Myocyte (in vitro differentiated cells): ENCODE results near the gene SLC4A7. TPM values are rescaled to one million over a fixed set of nuclear protein-coding genes. Genes with fewer than 3 reads are reported as not detected.
"Not testable (repeated sequence)": the region's sequence is repeated elsewhere in the genome, so short reads cannot be mapped to it uniquely, and the experiment has no call there.

Source experiments
- DNase-seq: peaks from one replicate; pipeline ENCODE4 v3.0.0-alpha.2; 2012; ENCODE audit warnings: low read depth
- total RNA-seq: library from RNA; depleted of rRNA; stranded (reverse); fragments of >200 nt; gene quantifications from 2 replicates; pipeline ENCODE4 v1.2.3, GENCODE V29; 2014

The SLC4A7 gene
- total RNA-seq, 1 donor from 2014 or later = 61.3 TPM

DNA sequence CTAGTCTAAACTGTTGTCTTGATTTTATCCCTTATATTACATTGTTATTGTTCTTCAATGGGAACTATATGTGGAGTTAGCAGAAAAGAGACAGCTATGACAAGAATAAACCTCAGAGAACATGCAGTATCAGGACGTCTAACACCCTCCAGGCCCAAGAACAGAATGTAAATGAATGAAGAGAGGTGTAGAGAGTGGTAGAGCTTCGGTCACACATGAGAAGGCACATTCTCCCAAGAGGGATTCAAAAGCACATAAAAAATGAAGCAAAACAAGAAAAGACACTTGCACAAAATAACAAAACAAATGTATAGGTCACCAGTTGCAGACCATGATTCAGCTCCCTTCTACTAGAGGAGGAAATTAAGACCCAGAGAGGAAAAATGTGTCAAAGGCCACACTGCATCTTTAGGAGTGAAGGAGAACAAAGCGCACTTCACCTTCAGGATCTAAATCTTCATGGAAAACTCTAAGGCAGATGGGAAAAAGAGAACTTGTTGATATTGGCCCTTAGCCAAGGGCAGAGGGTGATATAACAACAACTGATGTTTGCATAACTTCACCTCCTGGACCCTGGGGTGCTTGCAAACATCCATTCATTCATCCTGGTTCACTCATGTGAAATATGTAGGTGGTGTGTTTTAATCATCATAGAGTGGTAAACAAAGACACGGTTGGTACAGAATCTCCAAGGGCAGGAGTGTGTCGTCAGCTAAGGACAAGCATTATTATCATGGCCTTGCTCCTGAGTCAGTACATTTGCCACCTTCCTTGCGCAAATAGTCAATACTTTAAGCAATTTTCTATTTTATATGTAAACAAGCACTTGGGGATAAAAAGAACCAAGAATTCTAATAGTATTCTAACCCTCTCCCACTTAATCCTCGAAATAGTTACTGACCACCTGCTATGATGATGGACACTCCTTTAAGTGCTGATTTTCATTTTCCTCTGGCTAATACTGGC, 123.8 kb downstream of the SLC4A7 start:
- DNase-seq = no peak

GRCh38 chr3:27358372-27358771, 125.8 kb downstream of the SLC4A7 start:
- DNase-seq = no peak

DNA sequence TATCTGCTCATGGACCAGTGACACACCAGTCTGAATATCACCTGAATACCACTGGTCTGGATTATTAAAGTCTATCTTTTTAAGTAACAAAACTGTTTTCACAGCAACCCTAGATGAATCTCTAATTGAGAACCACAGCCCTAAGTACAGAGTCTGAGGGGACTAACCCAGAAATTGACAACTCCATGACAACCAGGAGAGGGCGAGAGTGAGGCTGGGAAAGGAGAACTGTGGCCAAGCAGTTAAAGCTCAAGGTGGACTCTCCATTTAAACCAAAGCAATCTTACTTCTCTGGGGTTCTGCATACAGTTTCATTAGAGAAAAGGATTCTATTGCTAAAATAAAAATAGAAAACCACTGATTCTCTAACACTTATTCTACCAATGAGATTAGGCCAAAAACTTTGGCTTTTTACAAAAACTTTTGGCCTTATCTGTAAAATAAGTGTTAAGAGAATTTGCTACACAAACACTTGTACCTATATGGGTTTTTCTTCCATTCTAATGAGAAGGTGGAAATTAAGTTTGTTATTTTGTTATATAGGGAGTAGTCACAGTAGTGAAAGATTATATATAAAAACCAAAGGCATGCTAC, 126.4 kb downstream of the SLC4A7 start:
- peak; percentile 62 for DNase-seq

GRCh38 chr3:27356976-27357375, 127.2 kb downstream of the SLC4A7 start:
- DNase-seq = no peak

GRCh38 chr3:27354588-27355203, 129.5 kb downstream of the SLC4A7 start:
- DNase-seq = no peak

- DNase-seq = no peak
These were observed 130.0 kb downstream of the SLC4A7 start for GRCh38 chr3:27354161-27354560.

GRCh38 chr3:27353221-27353620, 131.0 kb downstream of the SLC4A7 start:
- DNase-seq = no peak

DNA sequence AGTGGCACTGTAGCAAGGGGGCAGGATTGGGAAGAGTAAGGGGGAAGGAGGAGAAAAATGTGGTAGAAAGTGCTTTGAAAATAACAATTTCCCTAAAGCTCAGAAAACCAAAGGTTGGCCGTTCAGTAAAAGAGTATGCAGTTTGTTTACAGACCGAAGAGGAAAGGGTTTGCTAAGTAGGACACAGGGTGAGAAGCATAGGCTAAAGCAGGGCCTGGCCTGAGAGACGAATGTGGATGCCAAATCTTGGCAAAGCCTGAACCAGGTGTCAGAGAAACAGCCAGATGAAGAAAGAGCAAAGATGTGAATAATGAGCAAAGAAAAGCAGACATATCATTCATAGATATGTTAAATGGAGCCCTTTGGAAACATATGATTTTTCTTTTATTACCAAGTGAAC, 132.1 kb downstream of the SLC4A7 start:
- DNase-seq = no peak

DNA sequence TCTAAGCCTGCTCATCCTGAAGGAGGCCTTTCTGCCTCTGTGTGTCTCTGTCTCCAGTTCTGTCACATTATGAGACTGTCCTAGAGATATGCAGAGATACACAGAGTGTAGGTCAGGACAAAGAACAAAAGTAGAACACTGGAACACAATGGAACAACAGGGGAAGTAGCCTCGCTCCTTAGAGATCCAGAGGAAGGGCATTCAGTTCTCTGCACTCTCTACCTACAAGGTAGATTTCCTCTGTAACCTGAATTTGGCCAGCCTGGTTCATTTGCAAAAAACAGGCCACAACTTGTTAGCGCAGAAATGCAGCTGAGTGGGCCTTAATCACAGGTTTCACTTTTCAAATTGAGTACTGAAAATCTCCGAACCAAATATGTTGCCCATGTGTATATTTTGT, 134.4 kb downstream of the SLC4A7 start:
- no peak for DNase-seq

- no peak for DNase-seq
These were observed 138.0 kb downstream of the SLC4A7 start for GRCh38 chr3:27345959-27346865.

GRCh38 chr3:27345493-27345892, 138.7 kb downstream of the SLC4A7 start:
- DNase-seq = no peak

- no peak for DNase-seq
These were observed 139.1 kb downstream of the SLC4A7 start for GRCh38 chr3:27345045-27345444.

DNA sequence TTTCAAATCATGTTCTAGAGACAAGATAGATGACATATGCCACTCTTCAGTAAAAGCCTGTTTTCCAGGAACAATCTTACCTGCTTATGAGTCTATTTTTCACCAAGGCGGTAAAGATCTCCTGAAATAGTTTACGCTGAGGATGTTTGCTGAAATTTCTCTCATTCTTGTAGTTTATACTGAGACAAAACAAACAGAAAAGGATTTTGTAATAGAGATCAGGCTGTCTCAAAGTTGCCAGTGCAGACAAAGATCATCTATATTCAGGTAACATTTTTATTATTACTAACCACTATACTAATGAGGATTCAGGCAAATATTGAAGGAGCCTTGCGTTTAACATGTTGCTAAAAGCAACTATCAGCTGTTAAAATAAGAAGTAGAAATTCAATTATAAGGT, 140.0 kb downstream of the SLC4A7 start:
- DNase-seq = no peak

DNA sequence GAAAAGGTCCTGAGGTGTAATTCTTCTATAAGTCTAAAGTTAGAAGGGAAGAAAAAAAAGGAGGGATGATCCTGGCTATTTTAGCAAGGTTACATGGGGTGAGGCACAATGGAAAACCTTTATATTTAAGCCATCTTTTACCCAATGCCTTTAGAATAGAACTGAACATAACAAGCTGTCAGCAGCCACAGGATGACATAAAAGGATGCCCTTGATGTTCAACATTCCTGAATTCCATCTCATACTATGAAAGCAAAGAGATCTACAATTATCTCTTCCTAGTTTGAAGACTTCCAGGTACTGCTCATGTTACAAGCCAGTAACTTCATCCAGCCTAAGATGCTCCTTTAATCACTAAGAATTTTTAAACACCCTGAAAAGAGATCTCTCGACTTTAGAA, 141.9 kb downstream of the SLC4A7 start:
- no peak for DNase-seq

- no peak for DNase-seq
These were observed 143.7 kb downstream of the SLC4A7 start for GRCh38 chr3:27340534-27340933.

DNA sequence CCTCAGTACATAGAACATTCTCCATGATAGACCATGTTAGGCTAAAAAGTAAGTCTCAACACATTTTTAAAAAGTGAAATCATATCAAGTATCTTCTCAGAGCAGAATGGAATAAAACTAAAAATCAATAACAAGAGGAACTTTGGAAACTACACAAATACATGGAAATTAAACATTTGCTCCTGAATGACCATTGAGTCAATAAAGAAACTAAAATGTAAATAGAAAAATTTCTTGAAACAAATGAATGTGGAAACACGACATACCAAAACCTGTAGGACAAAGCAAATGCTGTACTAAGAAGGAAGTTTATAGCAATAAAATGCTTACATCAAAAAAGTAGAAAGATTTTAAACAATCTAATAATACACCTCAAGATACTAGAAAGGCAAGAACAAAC, 148.6 kb downstream of the SLC4A7 start:
- DNase-seq = no peak

GRCh38 chr3:27333843-27334242, 150.3 kb downstream of the SLC4A7 start:
- DNase-seq = no peak

- DNase-seq = not testable (repeated sequence)
These were observed 155.0 kb downstream of the SLC4A7 start for GRCh38 chr3:27328982-27329762.

GRCh38 chr3:27326629-27327545, 157.3 kb downstream of the SLC4A7 start:
- peak; percentile 94 for DNase-seq
